Endothelial cell of umbilical vein (primary cell): ENCODE measurements around the gene SLC27A2.

ENCODE experiments used
- CTCF ChIP-seq, 2 donors: IDR thresholded peaks; 1 replicate in 1 of 2; 2 replicates in 1 of 2; pipeline ENCODE4 v1.5.1; 2011; ENCODE audit warnings: low read length in 2 of 2, mild to moderate bottlenecking in 2 of 2, moderate library complexity in 2 of 2, control low read depth in 1 of 2, inconsistent platforms in 1 of 2, low read depth in 1 of 2; ENCODE audit not compliant: insufficient read depth in 1 of 2; ENCODE audit errors: extremely low read depth in 1 of 2
- EZH2 ChIP-seq: IDR thresholded peaks from 2 replicates; pipeline ENCODE4 v1.6.1; 2012; ENCODE audit warnings: borderline replicate concordance, low read depth, mild to moderate bottlenecking, moderate library complexity, low read length, inconsistent platforms; ENCODE audit not compliant: severe bottlenecking
- FOS ChIP-seq: IDR thresholded peaks from 2 replicates; pipeline ENCODE4 v1.6.1; 2011; ENCODE audit warnings: mild to moderate bottlenecking, low read length, moderate library complexity, borderline replicate concordance; ENCODE audit not compliant: insufficient read depth
- GATA2 ChIP-seq: IDR thresholded peaks from 2 replicates; pipeline ENCODE4 v1.7.0; 2011; ENCODE audit warnings: low read depth, mild to moderate bottlenecking, moderate library complexity, mixed read lengths, low read length; ENCODE audit not compliant: insufficient read length, insufficient read depth
- MAX ChIP-seq: IDR thresholded peaks from 2 replicates; pipeline ENCODE4 v1.6.1; 2011; ENCODE audit not compliant: insufficient read depth, insufficient read length
- MYC ChIP-seq: IDR thresholded peaks from one replicate; pipeline ENCODE4 v1.6.1; 2011; ENCODE audit warnings: mild to moderate bottlenecking, low read depth, low read length
- POLR2A ChIP-seq: IDR thresholded peaks from 2 replicates; pipeline ENCODE4 v1.6.1; 2012; ENCODE audit warnings: low read depth, mild to moderate bottlenecking, control low read depth, low read length
- POLR2AphosphoS5 ChIP-seq: IDR thresholded peaks from 2 replicates; pipeline ENCODE4 v1.6.1; 2012; ENCODE audit warnings: low read depth, mild to moderate bottlenecking, control low read depth, low read length, moderate library complexity; ENCODE audit not compliant: insufficient read depth

- TF ChIP-seq POLR2AphosphoS5 (no peak), EZH2 (no peak), POLR2A (no peak), CTCF (IDR thresholded peaks at IDR 0.05; ENCODE audit: extremely low read depth in 1 of 2, insufficient read depth in 1 of 2, low read depth in 1 of 2, low read length in 2 of 2) (no peak), MAX (no peak), MYC (no peak), GATA2 (no peak), FOS (no peak)
Observed at GRCh38 chr15:50275908-50276307, 93.9 kb downstream of the SLC27A2 start.
